Spleen (tissue), 7 donors: Measurements from ENCODE around the gene BPIFB3.

Experiments
- CTCF ChIP-seq, 11 experiments: fragments of 200-600 bp in 7 of 11; fragments of 450-650 bp in 4 of 11; sonication (generic) in 4 of 11; IDR thresholded peaks in 8 of 11; conservative IDR thresholded peaks in 3 of 11; 1 replicate in 7 of 11; 2 replicates in 4 of 11; pipeline versions ENCODE4 v1.4.0 to v1.8.0; 2016 to 2021; ENCODE audit warnings: antibody characterized with exemption in 11 of 11, inconsistent platforms in 4 of 11, mild to moderate bottlenecking in 1 of 11
- POLR2A ChIP-seq, 3 donors: fragments of 450-650 bp; IDR thresholded peaks; one replicate each; pipeline ENCODE4 v1.5.1; 2017; ENCODE audit warnings: antibody characterized with exemption in 3 of 3, mild to moderate bottlenecking in 1 of 3
- POLR2AphosphoS5 ChIP-seq, 3 donors: sonication (generic); formaldehyde crosslinking; IDR thresholded peaks; one replicate each; pipeline ENCODE4 v1.5.1; 2017; ENCODE audit warnings: antibody characterized with exemption in 3 of 3
- donor health status: DM: no; HTN: no; CAD: no; lungs with moderate emphysema.
- donor health status: DM: no; HTN: no; CAD: no.
- donor health status: DM: no; HTN: no; CAD: no.

GRCh38 chr20:33042430-33042829, 11.3 kb upstream of the BPIFB3 start:
- TF ChIP-seq CTCF (IDR thresholded peaks at IDR 0.05 in 8 of 11, conservative IDR thresholded peaks at IDR 0.05 in 3 of 11) (no peak), POLR2A (IDR thresholded peaks at IDR 0.05) (no peak), POLR2AphosphoS5 (IDR thresholded peaks at IDR 0.05) (no peak)
